HG02973 (cell line): ENCODE measurements around the gene WNK2.

ENCODE experiments used
- ATAC-seq: cut with Tn5 transposase; IDR thresholded peaks from one replicate; pipeline ENCODE4 v1.9.1; 2021; ENCODE audit warnings: moderate library complexity; ENCODE audit not compliant: unreplicated experiment

WNK2 gene

GRCh38 chr9:93198838-93199625 lies 15.1 kb downstream of the WNK2 start:
- no peak for ATAC-seq

DNA sequence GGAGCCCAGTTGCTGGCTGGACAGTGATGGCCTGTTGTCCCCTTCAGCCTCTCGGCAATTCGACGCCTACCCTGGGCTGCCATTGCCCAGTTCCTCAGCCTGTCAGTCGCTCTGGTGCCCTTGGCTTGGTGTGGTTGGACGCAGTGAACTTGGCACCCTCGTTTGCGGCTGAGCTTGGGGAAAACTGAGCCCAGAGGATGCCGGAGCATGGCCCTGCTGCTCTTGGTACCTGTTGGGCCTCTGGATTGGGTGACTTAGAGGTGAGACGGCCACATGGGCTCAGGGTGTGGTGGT lies 16.5 kb downstream of the WNK2 start:
- no peak for ATAC-seq

GRCh38 chr9:93200989-93201334 lies 17.0 kb downstream of the WNK2 start:
- no peak for ATAC-seq

DNA sequence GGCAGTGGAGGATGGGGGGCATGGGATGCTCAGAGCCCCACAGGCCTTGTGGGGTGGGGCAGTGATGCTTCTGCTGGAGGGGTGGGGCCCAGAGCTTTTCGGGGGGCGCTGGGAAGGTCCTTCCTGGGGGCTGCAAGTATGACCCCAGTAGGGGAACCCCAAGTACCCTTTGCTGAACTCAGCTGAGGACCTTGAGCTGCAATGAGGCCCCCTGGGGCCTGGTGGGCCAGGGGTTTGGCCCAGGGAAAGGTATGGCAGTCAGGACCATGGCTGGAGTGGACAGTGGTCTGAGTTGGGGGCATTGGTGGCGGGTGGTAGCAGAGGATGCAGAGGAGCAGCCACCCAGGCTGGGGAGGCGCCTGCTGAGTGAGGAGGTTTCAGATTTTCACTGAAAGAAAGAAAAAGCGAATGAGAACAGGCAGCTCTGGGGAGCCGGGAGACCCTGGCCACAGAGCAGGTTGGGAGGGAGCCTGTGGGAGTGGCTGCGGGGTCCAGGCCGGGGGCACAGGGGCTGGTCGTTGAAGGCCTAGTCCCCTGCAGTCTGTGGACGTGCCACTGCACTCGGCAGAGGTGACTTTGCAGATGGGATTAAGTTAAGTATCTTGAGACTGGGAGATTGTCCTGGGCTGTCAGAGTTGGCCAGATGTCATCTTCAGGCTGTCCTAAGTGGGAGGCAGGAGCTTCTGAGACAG lies 19.2 kb downstream of the WNK2 start:
- ATAC-seq = no peak

GRCh38 chr9:93203718-93204469 lies 20.0 kb downstream of the WNK2 start:
- ATAC-seq = no peak

GRCh38 chr9:93204470-93205043 lies 20.6 kb downstream of the WNK2 start:
- ATAC-seq = no peak

- ATAC-seq = no peak
Measured at GRCh38 chr9:93205045-93205768, 21.3 kb downstream of the WNK2 start.

GRCh38 chr9:93205896-93206575 lies 22.1 kb downstream of the WNK2 start:
- ATAC-seq = no peak

DNA sequence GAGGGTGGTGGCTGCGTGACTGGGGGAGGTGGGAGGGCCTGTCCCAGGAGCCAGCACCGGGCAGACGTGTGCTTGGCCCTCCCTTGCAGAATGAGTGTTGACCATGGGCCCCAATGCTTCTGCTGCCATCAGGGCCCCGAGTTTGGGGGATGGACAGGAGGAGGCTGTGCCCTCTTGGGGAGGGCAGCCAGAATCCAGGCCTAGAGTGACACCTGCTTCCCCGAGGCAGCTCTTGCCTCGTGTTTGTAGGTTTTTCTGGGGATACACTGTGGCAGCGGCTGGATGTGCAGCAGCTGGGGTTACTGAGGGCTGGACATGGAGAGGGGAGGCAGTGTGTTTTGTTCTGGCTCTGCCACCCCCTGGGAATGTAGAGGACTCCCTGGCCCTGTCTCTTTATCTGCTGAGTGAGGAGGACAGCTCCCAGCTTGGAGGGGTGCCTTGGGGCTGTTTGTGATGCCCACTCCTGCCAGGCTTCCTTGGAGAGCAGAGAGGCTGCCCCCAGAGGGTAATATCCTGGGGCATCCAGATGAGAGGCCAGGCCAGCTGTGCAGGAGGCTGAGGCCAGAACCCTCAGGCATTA lies 22.7 kb downstream of the WNK2 start:
- ATAC-seq = no peak

DNA sequence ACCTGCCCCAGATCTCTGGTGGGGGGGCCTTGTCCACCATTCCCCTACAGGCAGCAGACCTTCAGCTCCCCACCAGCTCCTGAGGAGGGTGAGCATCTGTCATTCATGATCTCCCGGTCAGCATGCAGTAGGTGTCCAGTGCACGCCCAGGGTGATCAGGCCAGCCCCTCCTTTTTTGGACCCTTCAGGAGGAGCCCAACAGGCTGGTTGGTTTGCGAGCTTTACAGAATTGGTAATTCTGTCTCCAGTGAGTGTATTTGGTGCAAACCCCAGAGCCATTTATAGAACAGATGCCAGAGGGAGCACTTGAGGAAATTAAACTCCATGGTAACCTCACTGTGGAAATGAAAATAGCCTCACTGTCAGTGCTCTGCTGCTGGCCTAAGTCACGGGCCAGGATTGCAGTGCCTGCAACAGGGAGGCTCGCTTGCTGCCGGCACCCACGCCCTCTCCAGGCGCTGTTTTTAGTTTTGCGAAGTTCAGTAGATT lies 23.4 kb downstream of the WNK2 start:
- ATAC-seq = no peak

DNA sequence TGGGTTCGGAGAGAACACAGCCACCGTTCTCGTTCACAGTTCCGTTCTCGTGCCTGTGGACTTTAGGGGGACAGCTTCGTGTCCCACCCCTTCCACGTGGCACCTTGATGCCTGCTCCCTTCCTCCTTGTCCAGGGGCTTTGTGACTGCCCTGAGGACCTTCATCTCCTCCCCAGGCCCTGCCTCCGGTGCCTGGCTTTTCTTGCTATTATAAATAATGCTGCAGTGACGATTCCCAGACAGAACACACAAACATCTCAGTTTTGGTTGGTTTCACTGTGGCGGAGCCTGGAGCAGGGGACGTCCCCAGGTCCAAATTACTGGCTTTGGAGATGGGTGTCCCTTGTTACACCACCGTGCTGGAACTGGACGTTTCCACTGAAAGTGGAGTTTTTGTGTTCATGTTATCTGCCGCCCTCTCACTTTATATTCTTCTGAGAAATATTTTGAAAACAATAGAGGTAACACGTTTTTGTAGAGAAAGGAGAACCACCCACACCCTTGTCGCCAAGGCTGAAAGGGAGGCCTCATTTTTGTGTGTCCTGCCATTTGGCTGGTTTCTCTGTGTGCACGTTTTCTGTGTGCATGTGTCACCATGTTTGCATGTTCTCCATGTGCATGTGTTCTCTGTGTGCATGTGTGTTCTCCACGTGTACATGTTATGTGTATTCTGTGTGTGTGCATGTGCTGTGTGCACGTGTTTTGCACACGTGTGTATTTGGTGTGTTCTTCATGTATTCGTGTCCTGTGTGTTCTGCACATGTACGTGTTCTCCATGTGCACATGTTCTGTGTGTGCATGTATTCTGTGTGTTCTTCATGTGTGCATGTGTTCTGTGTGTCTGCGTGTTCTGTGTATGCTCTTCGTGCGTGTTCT lies 24.2 kb downstream of the WNK2 start:
- no peak for ATAC-seq

DNA sequence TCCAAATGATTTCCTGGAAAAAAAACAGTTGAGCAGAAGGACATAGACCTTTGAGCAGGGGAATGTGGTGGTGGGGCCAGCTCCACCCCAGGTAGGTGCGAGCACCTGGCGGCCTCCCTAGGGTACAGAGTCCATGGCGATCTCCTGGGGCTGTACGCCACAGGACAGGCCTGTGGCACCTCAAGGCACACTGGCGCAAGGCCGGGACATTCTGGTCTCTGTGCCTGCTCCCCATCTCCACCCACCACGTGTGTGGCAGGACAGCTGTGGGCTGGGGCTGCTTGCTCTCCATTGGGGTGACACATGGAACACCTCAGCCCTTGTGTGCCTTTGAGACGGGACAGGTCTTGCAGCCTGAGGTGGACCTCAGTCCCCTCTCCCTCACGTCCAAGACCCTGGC lies 25.2 kb downstream of the WNK2 start:
- ATAC-seq = no peak

DNA sequence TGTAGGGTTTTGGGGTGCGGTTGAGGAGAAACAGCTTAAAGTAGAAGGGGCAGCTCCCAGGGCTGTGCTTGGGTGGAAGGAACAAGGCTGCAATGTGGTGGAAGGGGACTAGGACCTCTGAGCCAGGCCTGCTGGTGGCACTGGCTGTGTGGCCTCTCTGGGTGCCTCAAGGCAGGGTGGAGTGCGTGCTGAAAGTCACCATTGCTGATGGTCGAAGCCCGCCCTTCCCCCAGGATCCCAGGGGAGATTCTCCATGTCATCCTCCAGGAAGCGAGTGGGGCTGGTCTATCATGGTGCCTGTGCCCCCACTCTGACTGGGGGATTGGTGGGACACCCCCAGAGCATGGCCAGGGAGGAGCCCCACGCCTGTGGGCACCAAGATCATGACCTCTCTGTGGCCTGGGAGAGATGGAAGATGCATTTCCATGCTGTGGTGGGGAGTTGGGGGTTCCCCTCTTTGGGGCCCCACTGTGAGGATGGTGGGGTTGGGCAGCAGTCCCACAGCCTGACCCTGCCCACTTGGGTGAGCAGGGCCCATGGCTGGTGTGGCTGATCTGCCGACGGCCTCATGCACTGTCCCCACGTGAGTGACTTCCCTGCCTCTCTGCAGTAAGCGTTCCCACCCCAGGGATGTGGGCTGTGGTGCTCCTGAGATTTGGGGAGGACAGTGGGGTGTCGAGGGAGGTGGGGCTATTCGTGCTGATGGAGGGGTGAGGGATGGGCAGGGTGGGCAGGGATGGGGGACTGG lies 25.8 kb downstream of the WNK2 start:
- no peak for ATAC-seq

GRCh38 chr9:93210324-93210973 lies 26.5 kb downstream of the WNK2 start:
- no peak for ATAC-seq

DNA sequence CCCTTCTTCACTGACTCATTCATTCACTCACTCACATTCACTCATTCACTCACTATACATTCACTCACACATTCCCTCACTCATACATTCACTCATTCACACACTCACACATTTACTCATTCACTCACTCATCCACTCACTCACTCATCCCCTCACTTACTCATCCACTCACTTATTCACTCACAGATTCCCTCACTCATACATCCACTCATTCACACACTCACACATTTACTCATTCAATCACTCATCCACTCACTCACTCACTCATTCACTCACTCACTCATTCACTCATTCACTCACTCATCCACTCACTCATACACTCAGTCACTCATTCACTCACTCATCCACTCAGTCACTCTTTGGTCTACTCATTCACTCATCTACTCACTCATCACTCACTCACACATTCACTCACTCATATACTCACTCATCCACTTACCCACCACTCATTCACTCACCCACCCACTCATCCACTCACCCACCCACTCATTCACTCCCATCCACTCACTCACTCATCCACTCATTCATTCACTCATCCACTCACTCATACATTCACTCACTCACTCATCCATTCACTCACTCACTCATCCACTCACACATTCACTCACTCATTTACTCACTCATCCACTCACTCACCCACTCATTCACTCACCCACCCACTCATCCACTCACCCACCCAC lies 27.2 kb downstream of the WNK2 start:
- ATAC-seq = no peak

DNA sequence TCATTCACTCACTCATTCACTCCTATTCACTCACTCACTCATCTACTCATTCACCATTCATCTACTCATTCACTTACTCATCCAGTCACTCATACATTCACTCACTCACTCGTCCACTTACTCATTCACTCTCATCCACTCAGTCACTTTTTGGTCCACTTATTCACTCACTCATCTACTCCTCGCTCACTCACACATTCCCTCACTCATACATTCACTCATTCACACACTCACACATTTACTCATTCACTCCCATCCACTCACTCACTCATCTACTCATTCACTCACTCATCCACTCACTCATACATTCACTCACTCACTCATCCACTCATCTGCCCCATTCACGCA lies 27.7 kb downstream of the WNK2 start:
- no peak for ATAC-seq

GRCh38 chr9:93212409-93212808 lies 28.5 kb downstream of the WNK2 start:
- ATAC-seq = no peak

- ATAC-seq = no peak
Measured at GRCh38 chr9:93216073-93216365, 32.1 kb downstream of the WNK2 start.
